ENCODE measurements around the gene CLSTN3. TPM values are rescaled to one million over a fixed set of nuclear protein-coding genes. Genes with fewer than 3 reads are reported as not detected.

Gene CLSTN3
- total RNA-seq, 1 donor from 2014 or later, result 30.4 TPM

- Mint-ChIP-seq H3K36me3 (ENCODE audit: low read depth) (peaks cover 3% of the 10 kb centered on the region), H3K27ac (ENCODE audit: unreplicated experiment) (peak overlapping the region; percentile 3), H3K4me1 (peaks cover 25% of the 10 kb centered on the region), H3K27me3 (ENCODE audit: low read depth) (peaks cover 24% of the 10 kb centered on the region), H3K4me3 (peak overlapping the region; percentile 92), H3K9me3 (no peaks in the 10 kb centered on the region)
- TF ChIP-seq, protein P1, sequence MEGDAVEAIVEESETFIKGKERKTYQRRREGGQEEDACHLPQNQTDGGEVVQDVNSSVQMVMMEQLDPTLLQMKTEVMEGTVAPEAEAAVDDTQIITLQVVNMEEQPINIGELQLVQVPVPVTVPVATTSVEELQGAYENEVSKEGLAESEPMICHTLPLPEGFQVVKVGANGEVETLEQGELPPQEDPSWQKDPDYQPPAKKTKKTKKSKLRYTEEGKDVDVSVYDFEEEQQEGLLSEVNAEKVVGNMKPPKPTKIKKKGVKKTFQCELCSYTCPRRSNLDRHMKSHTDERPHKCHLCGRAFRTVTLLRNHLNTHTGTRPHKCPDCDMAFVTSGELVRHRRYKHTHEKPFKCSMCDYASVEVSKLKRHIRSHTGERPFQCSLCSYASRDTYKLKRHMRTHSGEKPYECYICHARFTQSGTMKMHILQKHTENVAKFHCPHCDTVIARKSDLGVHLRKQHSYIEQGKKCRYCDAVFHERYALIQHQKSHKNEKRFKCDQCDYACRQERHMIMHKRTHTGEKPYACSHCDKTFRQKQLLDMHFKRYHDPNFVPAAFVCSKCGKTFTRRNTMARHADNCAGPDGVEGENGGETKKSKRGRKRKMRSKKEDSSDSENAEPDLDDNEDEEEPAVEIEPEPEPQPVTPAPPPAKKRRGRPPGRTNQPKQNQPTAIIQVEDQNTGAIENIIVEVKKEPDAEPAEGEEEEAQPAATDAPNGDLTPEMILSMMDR (conservative IDR thresholded peaks at IDR 0.05), result no peak
- DNase-seq (ENCODE audit: low read depth, low spot score), result peak; percentile 37
These were observed 730 bp downstream of the CLSTN3 start for GRCh38 chr12:7130701-7131501.

DNA sequence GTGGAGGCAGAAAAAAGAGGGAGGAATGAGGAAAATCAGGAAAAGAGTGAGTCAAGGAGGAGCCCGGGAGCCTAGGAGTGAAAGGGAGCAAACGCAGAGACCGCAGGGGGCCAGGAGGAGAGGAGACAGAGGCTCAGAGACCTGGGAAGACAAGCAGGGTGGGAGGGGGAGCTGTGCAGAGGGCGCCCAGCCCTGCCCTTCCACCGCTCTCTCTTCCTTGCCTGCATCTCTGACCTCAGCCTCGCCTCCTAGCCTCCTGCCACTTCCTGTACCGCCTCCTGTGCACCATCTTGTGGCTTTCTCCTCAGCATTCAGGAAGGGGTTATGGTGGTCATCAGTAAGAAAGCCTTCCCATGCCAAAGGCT lies 1.3 kb downstream of the CLSTN3 start:
- Mint-ChIP-seq H3K36me3 (ENCODE audit: low read depth) (peaks cover 3% of the 10 kb centered on the region), H3K27me3 (ENCODE audit: low read depth) (peaks cover 24% of the 10 kb centered on the region), H3K4me3 (peak overlapping the region; percentile 92), H3K27ac (ENCODE audit: unreplicated experiment) (no peak overlapping the region), H3K4me1 (peaks cover 25% of the 10 kb centered on the region), H3K9me3 (no peaks in the 10 kb centered on the region)
- TF ChIP-seq, protein P1 (conservative IDR thresholded peaks at IDR 0.05), result no peak
- DNase-seq (ENCODE audit: low read depth, low spot score), result no peak

GRCh38 chr12:7134396-7135166 lies 4.4 kb downstream of the CLSTN3 start:
- Mint-ChIP-seq H3K4me1 (peaks cover 30% of the 10 kb centered on the region), H3K9me3 (no peaks in the 10 kb centered on the region), H3K27ac (ENCODE audit: unreplicated experiment) (no peak overlapping the region), H3K4me3 (peak overlapping the region; percentile 49), H3K27me3 (ENCODE audit: low read depth) (peaks cover 6% of the 10 kb centered on the region), H3K36me3 (ENCODE audit: low read depth) (peaks cover 3% of the 10 kb centered on the region)
- DNase-seq (ENCODE audit: low read depth, low spot score), result no peak
- TF ChIP-seq, protein P1 (conservative IDR thresholded peaks at IDR 0.05), result no peak

DNA sequence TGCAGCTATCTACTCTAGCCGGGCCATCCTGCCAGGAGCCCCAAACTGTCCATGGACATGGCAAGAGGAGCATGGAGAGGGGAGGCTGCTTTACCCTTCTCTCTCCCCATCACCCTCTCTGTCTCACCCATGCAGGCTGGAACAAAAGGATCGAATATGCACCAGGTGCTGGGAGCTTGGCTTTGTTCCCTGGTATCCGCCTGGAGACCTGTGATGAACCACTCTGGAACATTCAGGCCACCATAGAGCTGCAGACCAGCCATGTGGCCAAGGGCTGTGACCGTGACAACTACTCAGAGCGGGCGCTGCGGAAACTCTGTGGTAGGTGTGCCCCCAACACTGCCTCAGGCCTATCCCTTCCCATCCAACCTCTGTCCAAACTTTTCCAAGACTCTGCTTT lies 5.9 kb downstream of the CLSTN3 start:
- Mint-ChIP-seq H3K36me3 (ENCODE audit: low read depth) (peaks cover 9% of the 10 kb centered on the region), H3K27me3 (ENCODE audit: low read depth) (peaks cover under 1% of the 10 kb centered on the region), H3K9me3 (no peaks in the 10 kb centered on the region), H3K4me1 (peaks cover 23% of the 10 kb centered on the region), H3K4me3 (no peak overlapping the region), H3K27ac (ENCODE audit: unreplicated experiment) (no peak overlapping the region)
- DNase-seq (ENCODE audit: low read depth, low spot score), result no peak
- TF ChIP-seq, protein P1 (conservative IDR thresholded peaks at IDR 0.05), result no peak

GRCh38 chr12:7136676-7137075 lies 6.5 kb downstream of the CLSTN3 start:
- TF ChIP-seq, protein P1 (conservative IDR thresholded peaks at IDR 0.05), result no peak
- H3K27ac Mint-ChIP-seq (ENCODE audit: unreplicated experiment), result no peak overlapping the region
- no peaks in the 10 kb centered on the region for H3K9me3 Mint-ChIP-seq
- H3K27me3 Mint-ChIP-seq (ENCODE audit: low read depth), result no peaks in the 10 kb centered on the region
- DNase-seq (ENCODE audit: low read depth, low spot score), result no peak
- H3K4me3 Mint-ChIP-seq, result no peak overlapping the region
- H3K4me1 Mint-ChIP-seq, result peaks cover 17% of the 10 kb centered on the region
- H3K36me3 Mint-ChIP-seq (ENCODE audit: low read depth), result peaks cover 15% of the 10 kb centered on the region

Measured in neural crest cell (in vitro differentiated cells).